K562 (cell line): ENCODE data around the gene STAU1. TPM values are rescaled to one million over a fixed set of nuclear protein-coding genes. Genes with fewer than 3 reads are reported as not detected.

Experiments
- ATAC-seq: fragments of 200-7000 bp; cut with Tn5 transposase; 3 replicates; pipeline ENCODE4 v1.9.1; 2020; ENCODE audit warnings: moderate library complexity
- BruUV-seq: library from RNA; stranded (reverse); fragments of 400-500 nt; replicated peaks from 2 replicates; lab custom pipeline; 2021; lab: Mats Ljungman, UMichigan
- CTCF ChIA-PET: fragments of 300-600 bp; formaldehyde crosslinking; extraction: SDS; loops from one replicate; lab custom pipeline; 2021; ENCODE audit warnings: low intra/inter-chr PET ratio; lab: Yijun Ruan, JAX
- POLR2A ChIA-PET: fragments of 300-600, 350-650 bp; sonication (Branson Sonifier 250); formaldehyde crosslinking; extraction: SDS; loops from one replicate; lab custom pipeline; 2021; ENCODE audit warnings: antibody characterized with exemption, inconsistent platforms; lab: Yijun Ruan, JAX
- DNase-seq, 4 experiments: peaks; one replicate each; pipeline versions ENCODE4 v3.0.0 to v3.0.0-alpha.2; 2011 to 2018; ENCODE audit warnings: low spot score in 3 of 4, mixed read lengths in 3 of 4; ENCODE audit errors: extremely low read depth in 1 of 4
- FAIRE-seq: peaks from 2 replicates; lab custom pipeline; 2011; peaks lifted over from hg19 to GRCh38; lab: Jason Lieb, UNC
- H2AFZ ChIP-seq: 2 replicates; pipeline ENCODE4 v1.6.0; 2011; ENCODE audit warnings: low read depth, low read length, control low read depth, inconsistent platforms
- H3K27ac ChIP-seq: fragments of 200-600 bp; 3 replicates; pipeline ENCODE4 v1.8.0; 2011; ENCODE audit warnings: low read depth, mild to moderate bottlenecking, control low read depth, inconsistent platforms, low read length, moderate library complexity, mixed read lengths; ENCODE audit errors: extremely low read depth
- H3K27me3 ChIP-seq, 2 experiments: fragments of 300-600 bp in 1 of 2; 2 replicates in 1 of 2; 3 replicates in 1 of 2; pipeline versions ENCODE4 v1.6.0 to v1.8.0; 2011; ENCODE audit warnings: inconsistent platforms in 2 of 2, low read length in 2 of 2, mild to moderate bottlenecking in 1 of 2, mixed read lengths in 1 of 2, moderate library complexity in 1 of 2; ENCODE audit not compliant: control insufficient read depth in 2 of 2, insufficient read depth in 2 of 2
- H3K36me3 ChIP-seq: fragments of 300-600 bp; 3 replicates; pipeline ENCODE4 v1.8.0; 2011; ENCODE audit warnings: mild to moderate bottlenecking, low read length, inconsistent platforms; ENCODE audit not compliant: control insufficient read depth, insufficient read depth
- H3K4me1 ChIP-seq, 2 experiments: fragments of 200-600 bp in 1 of 2; replicated peaks in 1 of 2; 2 replicates in 1 of 2; 3 replicates in 1 of 2; pipeline versions ENCODE4 v1.5.1 to v1.8.0; 2011; ENCODE audit warnings: inconsistent platforms in 2 of 2, low read length in 2 of 2, mild to moderate bottlenecking in 1 of 2, mixed read lengths in 1 of 2, moderate library complexity in 1 of 2; ENCODE audit not compliant: control insufficient read depth in 2 of 2, insufficient read depth in 2 of 2
- H3K4me2 ChIP-seq: 2 replicates; pipeline ENCODE4 v1.6.1; 2011; ENCODE audit warnings: low read length, control low read depth, inconsistent platforms, mixed read lengths; ENCODE audit not compliant: insufficient read depth
- H3K4me3 ChIP-seq: fragments of 200-600 bp; sonication (generic), shearing (Covaris generic); 2 replicates; pipeline ENCODE4 v1.5.1; 2016; ENCODE audit warnings: control low read depth, inconsistent platforms
- H3K79me2 ChIP-seq: fragments of 200-600 bp; 3 replicates; pipeline ENCODE4 v1.8.0; 2011; ENCODE audit warnings: low read length, inconsistent platforms; ENCODE audit not compliant: control insufficient read depth, insufficient read depth
- H3K9ac ChIP-seq, 2 experiments: 2 replicates each; pipeline versions ENCODE4 v1.6.0 to v1.6.1; 2011; ENCODE audit warnings: low read depth in 2 of 2, low read length in 2 of 2, control low read depth in 1 of 2, inconsistent platforms in 1 of 2, mild to moderate bottlenecking in 1 of 2, mixed read lengths in 1 of 2; ENCODE audit not compliant: insufficient read depth in 1 of 2
- H3K9me1 ChIP-seq: one replicate; pipeline ENCODE4 v1.6.0; 2011; ENCODE audit warnings: inconsistent platforms, mild to moderate bottlenecking, low read length, moderate library complexity; ENCODE audit not compliant: control insufficient read depth, insufficient read depth
- H3K9me3 ChIP-seq: replicated peaks from 2 replicates; pipeline ENCODE4 v1.5.1; 2011; ENCODE audit warnings: low read depth, low read length, inconsistent platforms; ENCODE audit not compliant: control insufficient read depth, insufficient read depth
- H4K20me1 ChIP-seq: replicated peaks from 2 replicates; pipeline ENCODE4 v1.6.1; 2011; ENCODE audit warnings: low read length, inconsistent platforms, mixed read lengths; ENCODE audit not compliant: control insufficient read depth, insufficient read depth
- BMI1 ChIP-seq: fragments of 150-350 bp; IDR thresholded peaks from 2 replicates; pipeline ENCODE4 v1.6.1; 2014; ENCODE audit warnings: low read length
- CHD7 ChIP-seq: fragments of 200-600 bp; sonication (generic); IDR thresholded peaks from one replicate; pipeline ENCODE4 v1.6.1; 2012; ENCODE audit warnings: mild to moderate bottlenecking, low read depth, low read length, inconsistent platforms
- HNRNPH1 ChIP-seq: fragments of 200-400 bp; formaldehyde crosslinking; optimal IDR thresholded peaks from 2 replicates; pipeline ENCODE3; 2017; ENCODE audit warnings: low read depth, mild to moderate bottlenecking, low read length, moderate library complexity
- HNRNPLL ChIP-seq: fragments of 200-400 bp; formaldehyde crosslinking; IDR thresholded peaks from 2 replicates; pipeline ENCODE4 v1.6.1; 2017; ENCODE audit warnings: low read length, low read depth, mild to moderate bottlenecking; ENCODE audit not compliant: poor library complexity, severe bottlenecking
- NELFE ChIP-seq: IDR thresholded peaks from 2 replicates; pipeline ENCODE4 v1.6.1; 2011; ENCODE audit warnings: mild to moderate bottlenecking; ENCODE audit not compliant: insufficient read depth, insufficient read length
- NUFIP1 ChIP-seq: fragments of 450-650 bp; IDR thresholded peaks from 2 replicates; pipeline ENCODE4 v1.6.1; 2018; ENCODE audit not compliant: partially characterized antibody
- POLR2A ChIP-seq: fragments of 450-650 bp; conservative IDR thresholded peaks from 2 replicates; pipeline ENCODE4 v1.6.1; 2016
- SMAD1 ChIP-seq: fragments of 150-350 bp; IDR thresholded peaks from 2 replicates; pipeline ENCODE4 v1.6.1; 2014; ENCODE audit warnings: low read length, low read depth; ENCODE audit not compliant: partially characterized antibody
- SUPT5H ChIP-seq: fragments of 450-650 bp; IDR thresholded peaks from 2 replicates; pipeline ENCODE4 v1.6.1; 2016
- ZBTB26 ChIP-seq: fragments of 450-650 bp; formaldehyde crosslinking; IDR thresholded peaks from 2 replicates; pipeline ENCODE4 v1.4.0; 2022; ENCODE audit warnings: missing genetic modification characterization
- WGBS: fragments of 100-300 bp; shearing (Covaris generic); methylation state at CpG from one replicate; pipeline ENCODE4 v1.1.6; 2016; ENCODE audit warnings: low coverage, mixed read lengths; ENCODE audit not compliant: insufficient coverage; ENCODE audit errors: missing lambda C conversion rate; 5-methylcytosine and 5-hydroxymethylcytosine counted together
- in situ Hi-C: fragments of 300-500 bp; cut with MboI; formaldehyde crosslinking; loops from 4 replicates; pipeline ENCODE4 v1.15.0; 2018; ENCODE audit warnings: inconsistent platforms, mixed read lengths
- intact Hi-C: fragments of 100-400 bp; cut with micrococcal nuclease; formaldehyde crosslinking; loops from 2 replicates; pipeline ENCODE4 v1.14.2; 2022
- polyA plus RNA-seq, 8 experiments: library from polyadenylated mRNA; depleted of rRNA in 4 of 8; stranded (reverse) in 5 of 8; unstranded in 3 of 8; fragments of >200 nt; fragmentation: Nextera tagmentation in 2 of 8; fragmentation: Illumina TruSeq in 1 of 8; extraction: Ambion mirVana in 2 of 8; extraction: Trizol in 1 of 8; gene quantifications; 2 replicates each; pipeline versions ENCODE4 v1.2.1 to v1.2.3, GENCODE V29; 2011 to 2014; ENCODE audit warnings: inconsistent platforms in 1 of 8, missing spikeins in 1 of 8
- total RNA-seq, 7 experiments: library from RNA; depleted of rRNA in 6 of 7; stranded (reverse); fragments of >200 nt in 6 of 7; fragmentation: Illumina TruSeq in 2 of 7; extraction: Trizol in 2 of 7; gene quantifications; 2 replicates each; pipeline versions ENCODE4 v1.2.1 to v1.2.3, GENCODE V29; 2011 to 2021; ENCODE audit warnings: low replicate concordance in 1 of 7

STAU1 gene
- total and polyA plus RNA-seq, 9 of the 15 experiments (the other 6 are each of a cell fraction or from before 2014, with no cell fraction given): 18.0 to 106 (median 50.6) TPM

- peak; percentile 35 for FAIRE-seq
- no peak overlapping the region for H3K27ac ChIP-seq
- TF ChIP-seq BMI1 (no peak), NELFE (no peak), POLR2A (peak; percentile 60; the same call in 1 of the 2 replicates), HNRNPLL (no peak), CHD7 (peak; percentile 26), ZBTB26 (no peak), SMAD1 (no peak), HNRNPH1 (no peak), SUPT5H (0 out of 2 replicates have a peak, but pooled peaks have one; percentile 9), NUFIP1 (no peak)
Observed at GRCh38 chr20:49103647-49104364, 84.3 kb downstream of the STAU1 start.

More at GRCh38 chr20:49103647-49104364, 84.3 kb downstream of the STAU1 start:
- POLR2A ChIA-PET: interaction anchor here (0.6 to 1.5 kb wide), 4 partner anchors 9 to 67 kb away, joined by 3 to 4 read pairs (median 4); no protein-coding TSS in a partner anchor
- Histone ChIP-seq H3K9ac (0 out of 4 replicates have a peak overlapping the region, but pooled peaks of 1 of the 2 experiments have one; percentile 21), H3K79me2 (0 out of 3 replicates have a peak, but pooled peaks cover 3% of the 10 kb centered on the region), H3K9me1 (peaks cover 3% of the 10 kb centered on the region), H3K9me3 (no peaks in the 10 kb centered on the region), H3K27me3 (no peaks in the 10 kb centered on the region), H3K4me1 (no peaks in the 10 kb centered on the region; a peak in 1 of 5 replicates), H2AFZ (no peak overlapping the region), H3K36me3 (peaks cover 51% of the 10 kb centered on the region), H4K20me1 (peaks cover 14% of the 10 kb centered on the region; the same call in 1 of the 2 replicates), H3K4me2 (no peak overlapping the region), H3K4me3 (no peak overlapping the region)
- intact Hi-C loops: loop anchor here (10.0 kb wide), 1 partner anchor 469 kb away; no protein-coding TSS in a partner anchor
- in situ Hi-C loops: no loop called here
- CTCF ChIA-PET: no interaction called here
- 92% methylated on average over 7 of the region's 7 CpGs for WGBS
- ATAC-seq (peak; percentile 16), DNase-seq (no peak)
- TSS peak; percentile 15 for BruUV-seq
